Testis (tissue), 3 donors: Measurements from ENCODE around the gene IRF1. TPM values are rescaled to one million over a fixed set of nuclear protein-coding genes. Genes with fewer than 3 reads are reported as not detected.

Source experiments
- DNase-seq: peaks from one replicate; pipeline ENCODE4 v3.0.0-alpha.2; 2019
- H3K27ac ChIP-seq, 2 donors: fragments of 200-600 bp; sonication (generic); one replicate each; pipeline ENCODE4 v1.5.1; 2019
- H3K27me3 ChIP-seq: fragments of 200-600 bp; sonication (generic); one replicate; pipeline ENCODE4 v1.5.1; 2019
- H3K36me3 ChIP-seq: fragments of 200-600 bp; sonication (generic); one replicate; pipeline ENCODE4 v1.5.1; 2017; ENCODE audit warnings: low read depth; ENCODE audit errors: missing control alignments
- H3K4me1 ChIP-seq: fragments of 200-600 bp; sonication (generic); one replicate; pipeline ENCODE4 v1.5.1; 2019
- H3K4me3 ChIP-seq, 2 donors: fragments of 200-600 bp; sonication (generic); one replicate each; pipeline ENCODE4 v1.5.1; 2017 to 2019
- H3K9me3 ChIP-seq: fragments of 200-600 bp; sonication (generic); one replicate; pipeline ENCODE4 v1.5.1; 2017
- CTCF ChIP-seq, 3 experiments: fragments of 450-650 bp in 2 of 3; fragments of 200-600 bp in 1 of 3; sonication (generic) in 1 of 3; IDR thresholded peaks; one replicate each; pipeline ENCODE4 v1.5.1; 2016 to 2019; ENCODE audit warnings: antibody characterized with exemption in 3 of 3, mild to moderate bottlenecking in 2 of 3, moderate library complexity in 1 of 3
- POLR2A ChIP-seq: fragments of 450-650 bp; IDR thresholded peaks from one replicate; pipeline ENCODE4 v1.6.1; 2017; ENCODE audit warnings: antibody characterized with exemption, mild to moderate bottlenecking, moderate library complexity
- WGBS, 2 donors: methylation state at CpG; one replicate each; pipeline ENCODE4 v1.1.5; 2018; 5-methylcytosine and 5-hydroxymethylcytosine counted together
- intact Hi-C: fragments of 100-400 bp; cut with DNase I; formaldehyde crosslinking; loops from one replicate; pipeline ENCODE4 v1.15.1; 2023; ENCODE audit warnings: low total_unique reads
- polyA plus RNA-seq: library from polyadenylated mRNA; stranded (reverse); fragments of 350-450 nt; fragmentation: Illumina TruSeq; extraction: RNeasy Lipid Tissue Mini Kit (QIAGEN cat#74804); gene quantifications from one replicate; pipeline ENCODE4 v1.2.3, GENCODE V29; 2014; ENCODE audit warnings: low read depth, low replicate concordance; ENCODE audit not compliant: insufficient read depth
- total RNA-seq, 2 donors: library from RNA; depleted of rRNA; stranded (reverse); fragments of >200 nt; gene quantifications; one replicate each; pipeline ENCODE4 v1.2.3, GENCODE V29; 2016

The IRF1 gene
- total and polyA plus RNA-seq, 3 donors from 2014 or later: 20.2 to 31.7 (median 22.5) TPM

GRCh38 chr5:132479111-132479951 is 11.2 kb downstream of the IRF1 start:
- Histone ChIP-seq H3K4me3 (no peak overlapping the region), H3K4me1 (peaks cover 7% of the 10 kb centered on the region), H3K36me3 (no peaks in the 10 kb centered on the region), H3K27me3 (no peaks in the 10 kb centered on the region), H3K9me3 (no peaks in the 10 kb centered on the region), H3K27ac (no peak overlapping the region)
- TF ChIP-seq CTCF (IDR thresholded peaks at IDR 0.05) (no peak), POLR2A (no peak)
- WGBS, 2 donors: 89 to 93% methylated on average over 3 of the region's 3 CpGs
- intact Hi-C loops: no loop called here
- DNase-seq: no peak

- intact Hi-C loops: no loop called here
- TF ChIP-seq POLR2A: no peak
- Histone ChIP-seq H3K36me3 (no peaks in the 10 kb centered on the region), H3K27me3 (no peaks in the 10 kb centered on the region), H3K4me1 (peaks cover 7% of the 10 kb centered on the region), H3K9me3 (no peaks in the 10 kb centered on the region), H3K4me3 (no peak overlapping the region), H3K27ac (no peak overlapping the region)
- 63 to 69% methylated on average over 4 of the region's 4 CpGs for WGBS, 2 donors
- DNase-seq: no peak
Measured at GRCh38 chr5:132478366-132478871, 12.2 kb downstream of the IRF1 start.

GRCh38 chr5:132477784-132478365 is 12.7 kb downstream of the IRF1 start:
- Histone ChIP-seq H3K9me3 (no peaks in the 10 kb centered on the region), H3K27ac (no peak overlapping the region), H3K4me3 (no peak overlapping the region), H3K36me3 (no peaks in the 10 kb centered on the region), H3K4me1 (peaks cover 7% of the 10 kb centered on the region), H3K27me3 (no peaks in the 10 kb centered on the region)
- no peak for TF ChIP-seq CTCF (IDR thresholded peaks at IDR 0.05)
- TF ChIP-seq POLR2A: no peak
- 88 to 89% methylated on average over 6 to 10 of the region's 10 CpGs for WGBS, 2 donors
- no peak for DNase-seq
- intact Hi-C loops: no loop called here

- H3K4me3 ChIP-seq: no peak overlapping the region
- H3K27ac ChIP-seq: no peak overlapping the region
- peaks cover 7% of the 10 kb centered on the region for H3K4me1 ChIP-seq
- intact Hi-C loops: no loop called here
- H3K36me3 ChIP-seq: no peaks in the 10 kb centered on the region
- H3K27me3 ChIP-seq: no peaks in the 10 kb centered on the region
- H3K9me3 ChIP-seq: no peaks in the 10 kb centered on the region
- no peak for DNase-seq
- TF ChIP-seq CTCF (IDR thresholded peaks at IDR 0.05) (no peak), POLR2A (no peak)
- 91 to 94% methylated on average over 6 to 7 of the region's 7 CpGs for WGBS, 2 donors
Measured at GRCh38 chr5:132476876-132477781, 13.4 kb downstream of the IRF1 start.
